PC-3 (cell line): ENCODE data around the gene HSPA9. TPM values are rescaled to one million over a fixed set of nuclear protein-coding genes. Genes with fewer than 3 reads are reported as not detected.

Source experiments
- ATAC-seq: fragments of 200-7000 bp; cut with Tn5 transposase; 2 replicates; pipeline ENCODE4 v1.9.1; 2020; ENCODE audit warnings: mild to moderate bottlenecking, moderate library complexity
- Bru-seq: library from RNA; stranded (reverse); fragments of 400-500 nt; gene quantifications from one replicate; lab custom pipeline; 2021; lab: Mats Ljungman, UMichigan
- BruChase-seq, 2 experiments: library from RNA; stranded (reverse); fragments of 400-500 nt; gene quantifications; one replicate each; lab custom pipeline; 2021; lab: Mats Ljungman, UMichigan
- BruUV-seq: library from RNA; stranded (reverse); fragments of 400-500 nt; replicated peaks from 2 replicates; lab custom pipeline; 2021; lab: Mats Ljungman, UMichigan
- CTCF ChIA-PET: fragments of 300-600 bp; sonication (Branson Sonifier 250); formaldehyde crosslinking; loops from one replicate; lab custom pipeline; 2022; ENCODE audit warnings: antibody characterized with exemption; lab: Charles Lee
- POLR2A ChIA-PET: fragments of 300-600 bp; sonication (Branson Sonifier 250); formaldehyde crosslinking; loops from one replicate; lab custom pipeline; 2022; ENCODE audit warnings: antibody characterized with exemption; ENCODE audit not compliant: unreplicated experiment; lab: Charles Lee
- DNase-seq: peaks from one replicate; pipeline ENCODE4 v3.0.0-alpha.2; 2015
- H2AFZ ChIP-seq: fragments of 300-600 bp; sonication (generic); 2 replicates; pipeline ENCODE4 v1.6.0; 2016; ENCODE audit warnings: antibody characterized with exemption, low read length
- H3F3A ChIP-seq: fragments of 300-600 bp; sonication (generic); one replicate; pipeline ENCODE4 v1.6.0; 2017; ENCODE audit warnings: antibody characterized with exemption, low read length, control low read depth, mild to moderate bottlenecking; ENCODE audit not compliant: unreplicated experiment
- H3K27ac ChIP-seq: fragments of 300-600 bp; sonication (generic); 2 replicates; pipeline ENCODE4 v1.5.1; 2016; ENCODE audit warnings: mild to moderate bottlenecking, low read length
- H3K27me3 ChIP-seq: fragments of 300-600 bp; sonication (generic); 2 replicates; pipeline ENCODE4 v1.6.1; 2016; ENCODE audit warnings: low read length, mixed read lengths
- H3K36me3 ChIP-seq: fragments of 300-600 bp; sonication (generic); 2 replicates; pipeline ENCODE4 v1.6.1; 2016; ENCODE audit warnings: low read depth, mixed run types, low read length, mixed read lengths
- H3K4me1 ChIP-seq: fragments of 300-600 bp; sonication (generic); 2 replicates; pipeline ENCODE4 v1.5.1; 2016; ENCODE audit warnings: low read length; ENCODE audit not compliant: insufficient read depth
- H3K4me2 ChIP-seq: fragments of 300-600 bp; sonication (generic); 2 replicates; pipeline ENCODE4 v1.6.0; 2016; ENCODE audit warnings: low read length
- H3K4me3 ChIP-seq: fragments of 300-600 bp; sonication (generic); 2 replicates; pipeline ENCODE4 v1.5.1; 2016; ENCODE audit warnings: mild to moderate bottlenecking, low read length, mixed read lengths
- H3K79me2 ChIP-seq: fragments of 300-600 bp; sonication (generic); 2 replicates; pipeline ENCODE4 v1.6.1; 2017; ENCODE audit warnings: low read length, mixed read lengths
- H3K9ac ChIP-seq: fragments of 300-600 bp; sonication (generic); 2 replicates; pipeline ENCODE4 v1.6.0; 2016; ENCODE audit warnings: mild to moderate bottlenecking, low read length
- H3K9me2 ChIP-seq: fragments of 300-600 bp; sonication (generic); replicated peaks from 2 replicates; pipeline ENCODE4 v1.6.1; 2016; ENCODE audit warnings: mixed run types, low read length, mixed read lengths
- H3K9me3 ChIP-seq: fragments of 300-600 bp; sonication (generic); 2 replicates; pipeline ENCODE4 v1.6.1; 2016; ENCODE audit warnings: low read length, mixed read lengths
- H4K20me1 ChIP-seq: fragments of 300-600 bp; sonication (generic); 2 replicates; pipeline ENCODE4 v1.6.1; 2016; ENCODE audit warnings: low read length, mixed read lengths
- EZH2 ChIP-seq: fragments of 300-600 bp; sonication (generic); IDR thresholded peaks from one replicate; pipeline ENCODE4 v1.6.1; 2017; ENCODE audit warnings: antibody characterized with exemption, mild to moderate bottlenecking, low read length; ENCODE audit not compliant: unreplicated experiment
- EZH2phosphoT487 ChIP-seq: fragments of 300-600 bp; sonication (generic); IDR thresholded peaks from 2 replicates; pipeline ENCODE4 v1.6.1; 2018; ENCODE audit warnings: mild to moderate bottlenecking, antibody characterized with exemption, low read length, borderline replicate concordance
- intact Hi-C: fragments of 100-400 bp; cut with micrococcal nuclease; formaldehyde crosslinking; loops from 2 replicates; pipeline ENCODE4 v1.9.0; 2023
- long read RNA-seq: library from polyadenylated mRNA; unstranded; transcript quantifications from one replicate; pipeline ENCODE4 v2.0.0, GENCODE V29; 2021; ENCODE audit not compliant: unreplicated experiment
- total RNA-seq: library from RNA; depleted of rRNA; stranded (reverse); fragments of >200 nt; gene quantifications from 2 replicates; pipeline ENCODE4 v1.2.3, GENCODE V29; 2014; rRNA removed
- TF ChIP-seq, protein P1 (sequence below): fragments of 300-600 bp; sonication (generic); conservative IDR thresholded peaks from 2 replicates; pipeline ENCODE4 v1.5.1; 2017; ENCODE audit warnings: antibody characterized with exemption, low read depth, mild to moderate bottlenecking, low read length

HSPA9 gene
- total RNA-seq (346 and 432 TPM in 2 replicates), Bru-seq, nascent RNA (percentile 98 among the genes with signal in this experiment), BruChase-seq, experiment 1, labeled RNA remaining after a 6-hour chase (percentile 99 among the genes with signal in this experiment), BruChase-seq, experiment 2, labeled RNA remaining after a 2-hour chase (percentile 99 among the genes with signal in this experiment)
- long read RNA-seq, full-length matches to known transcripts = 731 of 918 reads
- long read RNA-seq, partial matches to known transcripts = 80 of 918 reads
- long read RNA-seq, other reads (novel, unspliced or antisense) = 107 of 918 reads

DNA sequence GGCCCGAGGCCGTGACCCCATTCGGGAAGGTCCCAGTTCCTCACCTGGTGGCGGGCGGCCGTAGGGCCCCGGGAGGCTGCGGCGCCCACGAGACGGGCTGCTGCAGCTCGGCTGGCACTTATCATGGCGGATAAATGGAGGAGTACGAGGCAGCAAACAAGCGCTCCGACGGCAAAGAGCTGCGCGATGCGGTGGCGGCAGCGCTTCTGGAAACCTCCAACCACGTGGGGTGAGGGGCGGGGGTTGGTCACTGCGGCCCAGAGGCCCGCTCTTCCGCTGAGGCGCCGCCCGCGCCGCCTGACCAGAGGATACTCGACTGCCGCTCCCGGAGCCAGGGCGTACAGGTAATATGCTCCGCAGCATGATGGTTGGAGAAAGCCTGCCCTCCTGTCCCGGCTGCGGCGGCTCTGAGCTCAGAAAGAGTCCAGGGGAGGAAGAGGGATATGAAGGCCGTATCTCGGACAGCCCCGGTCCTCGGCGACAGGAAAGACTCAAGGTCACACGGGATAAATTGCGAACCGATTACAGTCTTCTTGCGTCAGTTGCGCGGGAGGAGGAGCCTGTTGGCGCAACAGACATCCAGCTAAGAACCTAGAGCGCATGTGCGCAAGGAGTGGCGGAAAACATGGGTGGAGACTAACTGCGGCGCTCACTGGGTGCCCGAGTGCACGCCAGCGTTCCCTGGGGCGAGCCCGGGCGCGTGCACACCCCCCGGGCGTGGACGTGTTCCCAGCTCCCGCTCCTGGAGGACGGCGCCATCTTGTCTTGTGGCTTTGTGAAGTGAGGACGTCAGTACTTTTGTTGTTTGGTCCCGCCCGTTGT, at the start of gene HSPA9:
Gene HSPA9, minus strand, starts transcription at position 208 of the 822 bp plus-strand sequence. Its CDS starts 83 bp downstream, at position 125.
- Histone ChIP-seq H3K9me2 (no peaks in the 10 kb centered on the region), H4K20me1 (peaks cover 22% of the 10 kb centered on the region), H3K27ac (peak within 1 kb of the TSS; percentile 93), H3K4me1 (peaks cover 16% of the 10 kb centered on the region; the same call in 1 of the 2 replicates), H3F3A (peaks cover 2% of the 10 kb centered on the region), H3K36me3 (peaks cover 27% of the 10 kb centered on the region), H3K4me3 (peak within 1 kb of the TSS; percentile 94), H3K9me3 (no peaks in the 10 kb centered on the region), H3K79me2 (peaks cover 49% of the 10 kb centered on the region), H3K4me2 (peak within 1 kb of the TSS; percentile 88), H2AFZ (peak within 1 kb of the TSS; percentile 84), H3K27me3 (no peaks in the 10 kb centered on the region), H3K9ac (peak within 1 kb of the TSS; percentile 100)
- DNase-seq (peak; percentile 98), ATAC-seq (peak; percentile 88)
- TF ChIP-seq EZH2phosphoT487 = no peak
- TF ChIP-seq EZH2 = no peak
- TF ChIP-seq, protein P1, sequence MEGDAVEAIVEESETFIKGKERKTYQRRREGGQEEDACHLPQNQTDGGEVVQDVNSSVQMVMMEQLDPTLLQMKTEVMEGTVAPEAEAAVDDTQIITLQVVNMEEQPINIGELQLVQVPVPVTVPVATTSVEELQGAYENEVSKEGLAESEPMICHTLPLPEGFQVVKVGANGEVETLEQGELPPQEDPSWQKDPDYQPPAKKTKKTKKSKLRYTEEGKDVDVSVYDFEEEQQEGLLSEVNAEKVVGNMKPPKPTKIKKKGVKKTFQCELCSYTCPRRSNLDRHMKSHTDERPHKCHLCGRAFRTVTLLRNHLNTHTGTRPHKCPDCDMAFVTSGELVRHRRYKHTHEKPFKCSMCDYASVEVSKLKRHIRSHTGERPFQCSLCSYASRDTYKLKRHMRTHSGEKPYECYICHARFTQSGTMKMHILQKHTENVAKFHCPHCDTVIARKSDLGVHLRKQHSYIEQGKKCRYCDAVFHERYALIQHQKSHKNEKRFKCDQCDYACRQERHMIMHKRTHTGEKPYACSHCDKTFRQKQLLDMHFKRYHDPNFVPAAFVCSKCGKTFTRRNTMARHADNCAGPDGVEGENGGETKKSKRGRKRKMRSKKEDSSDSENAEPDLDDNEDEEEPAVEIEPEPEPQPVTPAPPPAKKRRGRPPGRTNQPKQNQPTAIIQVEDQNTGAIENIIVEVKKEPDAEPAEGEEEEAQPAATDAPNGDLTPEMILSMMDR = no peak
- CTCF ChIA-PET = interaction anchor here (0.5 kb wide), 1 partner anchor 816 kb away, joined by 3 read pairs; no protein-coding TSS in a partner anchor
- POLR2A ChIA-PET = interaction anchor here (0.6 to 0.9 kb wide), 4 partner anchors 32 to 816 kb away, joined by 3 to 7 read pairs (median 4); partner anchors contain the start of genes ETF1 and SIL1
- intact Hi-C loops = no loop called here
- no TSS peak for BruUV-seq

DNA sequence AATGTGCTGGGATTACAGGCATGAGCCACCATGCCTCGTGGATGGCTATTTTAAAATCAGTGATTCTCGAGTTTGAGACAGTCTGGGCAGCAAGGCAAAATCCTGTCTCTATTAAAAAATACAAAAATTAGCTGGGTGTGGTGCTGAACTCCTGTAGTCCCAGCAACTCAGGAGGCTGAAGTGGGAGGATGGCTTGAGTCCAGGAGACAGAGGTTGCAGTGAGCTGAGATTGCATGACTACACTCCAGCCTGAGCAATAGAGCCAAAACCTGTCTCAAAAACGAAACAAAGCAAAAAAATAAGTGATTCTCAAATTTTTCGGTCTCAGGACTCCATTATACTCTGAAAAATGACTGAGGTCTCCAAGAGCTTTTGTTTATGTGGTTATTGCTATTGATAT, 47.9 kb upstream of the HSPA9 start:
- no TSS peak for BruUV-seq
- H4K20me1 ChIP-seq = no peaks in the 10 kb centered on the region
- H3K27ac ChIP-seq = no peak overlapping the region
- CTCF ChIA-PET = no interaction called here
- H3K4me3 ChIP-seq = no peak overlapping the region
- H3F3A ChIP-seq = no peaks in the 10 kb centered on the region
- no peak for ATAC-seq
- H3K9me3 ChIP-seq = no peaks in the 10 kb centered on the region
- no peak for DNase-seq
- POLR2A ChIA-PET = interaction anchor here (0.7 kb wide), 1 partner anchor 291 kb away, joined by 3 read pairs; no protein-coding TSS in a partner anchor
- H3K4me1 ChIP-seq = no peaks in the 10 kb centered on the region
- no peaks in the 10 kb centered on the region for H3K79me2 ChIP-seq
- no peak overlapping the region for H2AFZ ChIP-seq
- H3K36me3 ChIP-seq = no peaks in the 10 kb centered on the region
- H3K9me2 ChIP-seq = no peaks in the 10 kb centered on the region
- no peak overlapping the region for H3K9ac ChIP-seq
- intact Hi-C loops = no loop called here
- TF ChIP-seq EZH2 (no peak), EZH2phosphoT487 (no peak)
- TF ChIP-seq, protein P1 = no peak
- H3K27me3 ChIP-seq = no peaks in the 10 kb centered on the region
- no peak overlapping the region for H3K4me2 ChIP-seq
